ENCODE measurements around the gene RHBDD1.

Gene RHBDD1

DNA sequence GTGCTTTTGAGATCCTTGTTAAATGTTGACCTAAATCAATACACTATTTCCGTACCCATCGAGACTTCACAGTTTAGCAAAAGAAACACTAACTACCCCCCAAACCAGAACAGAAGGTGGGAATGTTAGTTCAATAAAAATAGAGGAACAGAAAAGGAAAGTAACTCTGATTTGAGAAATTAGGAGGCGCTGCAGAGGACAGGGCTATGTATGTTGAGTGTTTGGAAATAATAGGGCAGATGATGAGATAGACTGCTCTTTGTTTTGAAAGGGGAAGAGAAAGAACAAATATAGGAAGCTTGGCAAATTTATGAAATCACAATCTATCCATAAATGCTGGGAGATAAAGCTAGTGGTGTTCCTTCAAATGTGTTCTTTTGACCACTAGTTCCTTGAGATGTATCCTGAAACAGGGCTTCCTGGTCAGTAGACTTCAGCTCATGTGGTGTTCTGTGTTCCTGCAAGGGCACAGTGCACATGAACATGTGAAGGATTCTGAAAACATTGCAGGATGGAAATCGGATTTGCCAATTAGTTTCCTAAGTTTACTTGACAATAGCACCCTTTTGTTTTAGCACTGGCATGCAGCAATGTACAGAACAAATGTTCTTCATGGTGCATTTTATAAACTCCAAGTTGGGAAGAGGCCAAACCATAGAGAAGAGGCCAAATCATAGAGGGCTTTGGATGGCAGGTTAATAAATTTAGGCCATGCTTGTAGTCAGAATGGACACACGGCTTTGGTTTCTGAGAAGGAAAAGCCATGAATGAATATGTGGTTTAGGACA, 39.8 kb downstream of the RHBDD1 start:
- H2BK120ac ChIP-seq (ENCODE audit: low read depth, low read length), result no peak overlapping the region

DNA sequence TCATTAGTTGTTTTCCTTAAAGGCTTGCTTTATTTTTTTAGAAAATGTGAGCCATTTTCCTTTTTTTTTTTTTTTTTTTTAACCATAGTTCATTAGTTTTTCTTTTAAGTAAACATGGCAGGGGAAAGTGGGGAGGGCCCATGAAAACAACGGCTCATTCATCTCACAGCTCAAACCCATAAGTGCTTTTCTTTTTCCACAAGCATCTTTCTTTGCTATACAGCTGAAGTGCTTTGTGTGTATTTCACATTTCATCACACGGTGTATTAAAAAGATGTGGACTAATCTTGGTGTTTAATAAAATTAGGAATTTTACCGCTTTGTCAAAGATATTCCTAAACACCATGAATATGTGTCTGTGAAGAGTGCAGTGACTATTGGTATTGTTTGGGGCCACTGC, 41.6 kb downstream of the RHBDD1 start:
- no CpG with 5 or more reads among the region's 3 CpGs for WGBS (ENCODE audit: extremely low coverage, insufficient coverage, low lambda C conversion rate)
- H4K8ac ChIP-seq (ENCODE audit: low read depth, low read length), result no peak overlapping the region
- H3K9ac ChIP-seq (ENCODE audit: low read length), result no peak overlapping the region
- H4K5ac ChIP-seq (ENCODE audit: low read length), result no peak overlapping the region
- no peak overlapping the region for H3K23ac ChIP-seq (ENCODE audit: low read length)
- H3K79me2 ChIP-seq (ENCODE audit: control insufficient read depth, insufficient read depth, low read length), result no peaks in the 10 kb centered on the region
- no peaks in the 10 kb centered on the region for H3K27me3 ChIP-seq (ENCODE audit: insufficient read depth, low read length, poor library complexity)
- no peak overlapping the region for H2AK5ac ChIP-seq (ENCODE audit: low read length)
- no peak overlapping the region for H3K56ac ChIP-seq (ENCODE audit: low read length)
- H3K4me2 ChIP-seq (ENCODE audit: low read length), result no peak overlapping the region
- H3K4me3 ChIP-seq (ENCODE audit: low read length), result no peak overlapping the region
- no peak overlapping the region for H3K27ac ChIP-seq (ENCODE audit: low read depth, low read length)
- H3K36me3 ChIP-seq (ENCODE audit: control insufficient read depth, insufficient read depth, low read length), result no peaks in the 10 kb centered on the region
- H2BK5ac ChIP-seq (ENCODE audit: low read length), result no peak overlapping the region
- no peak overlapping the region for H3K4ac ChIP-seq (ENCODE audit: low read depth, low read length)
- peaks cover 1% of the 10 kb centered on the region for H3K79me1 ChIP-seq (ENCODE audit: low read length)
- no peak overlapping the region for H2BK120ac ChIP-seq (ENCODE audit: low read depth, low read length)
- no peak for DNase-seq
- peaks cover 4% of the 10 kb centered on the region for H3K4me1 ChIP-seq (ENCODE audit: control insufficient read depth, low read depth, low read length)
- no peak overlapping the region for H3K18ac ChIP-seq (ENCODE audit: low read length)
- no peak overlapping the region for H2BK15ac ChIP-seq (replicated peaks; ENCODE audit: low read depth)

More for the DNA sequence above, 39.8 kb downstream of the RHBDD1 start:
- H3K56ac ChIP-seq (ENCODE audit: low read length), result no peak overlapping the region
- H2BK15ac ChIP-seq (replicated peaks; ENCODE audit: low read depth), result no peak overlapping the region
- no CpG with 5 or more reads among the region's 5 CpGs for WGBS (ENCODE audit: extremely low coverage, insufficient coverage, low lambda C conversion rate)
- no peak overlapping the region for H4K8ac ChIP-seq (ENCODE audit: low read depth, low read length)
- no peaks in the 10 kb centered on the region for H3K79me2 ChIP-seq (ENCODE audit: control insufficient read depth, insufficient read depth, low read length)
- H3K9ac ChIP-seq (ENCODE audit: low read length), result no peak overlapping the region
- H3K4me1 ChIP-seq (ENCODE audit: control insufficient read depth, low read depth, low read length), result peaks cover 4% of the 10 kb centered on the region
- no peak overlapping the region for H4K5ac ChIP-seq (ENCODE audit: low read length)
- no peak overlapping the region for H3K18ac ChIP-seq (ENCODE audit: low read length)
- H3K4me3 ChIP-seq (ENCODE audit: low read length), result no peak overlapping the region
- H2BK5ac ChIP-seq (ENCODE audit: low read length), result no peak overlapping the region
- H3K79me1 ChIP-seq (ENCODE audit: low read length), result peaks cover 1% of the 10 kb centered on the region
- no peaks in the 10 kb centered on the region for H3K36me3 ChIP-seq (ENCODE audit: control insufficient read depth, insufficient read depth, low read length)
- no peak overlapping the region for H3K4ac ChIP-seq (ENCODE audit: low read depth, low read length)
- no peak for DNase-seq
- H2AK5ac ChIP-seq (ENCODE audit: low read length), result no peak overlapping the region
- no peaks in the 10 kb centered on the region for H3K27me3 ChIP-seq (ENCODE audit: insufficient read depth, low read length, poor library complexity)
- no peak overlapping the region for H3K27ac ChIP-seq (ENCODE audit: low read depth, low read length)
- H3K4me2 ChIP-seq (ENCODE audit: low read length), result no peak overlapping the region
- no peak overlapping the region for H3K23ac ChIP-seq (ENCODE audit: low read length)

GRCh38 chr2:226881287-226881686, 45.4 kb downstream of the RHBDD1 start:
- no peaks in the 10 kb centered on the region for H3K36me3 ChIP-seq (ENCODE audit: control insufficient read depth, insufficient read depth, low read length)
- no peak overlapping the region for H2BK15ac ChIP-seq (replicated peaks; ENCODE audit: low read depth)
- no peak overlapping the region for H2BK5ac ChIP-seq (ENCODE audit: low read length)
- no peak overlapping the region for H4K5ac ChIP-seq (ENCODE audit: low read length)
- H2BK120ac ChIP-seq (ENCODE audit: low read depth, low read length), result no peak overlapping the region
- no peak overlapping the region for H3K9ac ChIP-seq (ENCODE audit: low read length)
- H2AK5ac ChIP-seq (ENCODE audit: low read length), result no peak overlapping the region
- DNase-seq, result no peak
- no peak overlapping the region for H3K4me2 ChIP-seq (ENCODE audit: low read length)
- no peak overlapping the region for H3K18ac ChIP-seq (ENCODE audit: low read length)
- WGBS (ENCODE audit: extremely low coverage, insufficient coverage, low lambda C conversion rate), result no CpG with 5 or more reads among the region's 2 CpGs
- H3K23ac ChIP-seq (ENCODE audit: low read length), result no peak overlapping the region
- no peak overlapping the region for H3K56ac ChIP-seq (ENCODE audit: low read length)
- H4K8ac ChIP-seq (ENCODE audit: low read depth, low read length), result no peak overlapping the region
- no peak overlapping the region for H3K27ac ChIP-seq (ENCODE audit: low read depth, low read length)
- H3K4me1 ChIP-seq (ENCODE audit: control insufficient read depth, low read depth, low read length), result no peaks in the 10 kb centered on the region
- H3K4me3 ChIP-seq (ENCODE audit: low read length), result no peak overlapping the region
- H3K79me1 ChIP-seq (ENCODE audit: low read length), result no peaks in the 10 kb centered on the region
- H3K4ac ChIP-seq (ENCODE audit: low read depth, low read length), result no peak overlapping the region
- no peaks in the 10 kb centered on the region for H3K27me3 ChIP-seq (ENCODE audit: insufficient read depth, low read length, poor library complexity)
- no peaks in the 10 kb centered on the region for H3K79me2 ChIP-seq (ENCODE audit: control insufficient read depth, insufficient read depth, low read length)

DNA sequence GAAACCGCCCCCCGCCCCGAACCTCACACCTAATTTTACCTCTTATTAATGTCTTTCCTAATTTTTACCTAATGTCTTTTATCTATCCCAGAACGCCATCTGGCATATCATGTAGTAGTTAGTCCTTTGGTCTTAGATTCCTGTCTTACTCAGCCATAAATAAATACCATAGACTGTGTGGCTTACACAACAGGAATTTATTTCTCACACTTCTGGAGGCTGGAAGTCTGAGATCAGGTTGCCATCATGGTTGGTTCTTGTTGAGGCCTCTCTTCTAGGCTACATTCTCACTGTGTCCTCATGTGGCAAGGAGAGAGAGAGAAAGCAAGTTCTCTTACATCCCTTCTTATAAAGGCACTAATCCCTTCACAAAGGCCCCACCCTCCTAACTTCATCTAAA, 46.8 kb downstream of the RHBDD1 start:
- H3K9ac ChIP-seq (ENCODE audit: low read length), result no peak overlapping the region
- H3K4me3 ChIP-seq (ENCODE audit: low read length), result no peak overlapping the region
- H3K23ac ChIP-seq (ENCODE audit: low read length), result no peak overlapping the region
- H2BK15ac ChIP-seq (replicated peaks; ENCODE audit: low read depth), result no peak overlapping the region
- H4K5ac ChIP-seq (ENCODE audit: low read length), result no peak overlapping the region
- H3K4me1 ChIP-seq (ENCODE audit: control insufficient read depth, low read depth, low read length), result no peaks in the 10 kb centered on the region
- H3K4ac ChIP-seq (ENCODE audit: low read depth, low read length), result no peak overlapping the region
- no CpG with 5 or more reads among the region's 4 CpGs for WGBS (ENCODE audit: extremely low coverage, insufficient coverage, low lambda C conversion rate)
- H3K79me2 ChIP-seq (ENCODE audit: control insufficient read depth, insufficient read depth, low read length), result no peaks in the 10 kb centered on the region
- no peak overlapping the region for H2BK120ac ChIP-seq (ENCODE audit: low read depth, low read length)
- no peaks in the 10 kb centered on the region for H3K27me3 ChIP-seq (ENCODE audit: insufficient read depth, low read length, poor library complexity)
- no peak overlapping the region for H3K56ac ChIP-seq (ENCODE audit: low read length)
- H3K4me2 ChIP-seq (ENCODE audit: low read length), result no peak overlapping the region
- H3K27ac ChIP-seq (ENCODE audit: low read depth, low read length), result no peak overlapping the region
- no peak for DNase-seq
- H2BK5ac ChIP-seq (ENCODE audit: low read length), result no peak overlapping the region
- no peak overlapping the region for H3K18ac ChIP-seq (ENCODE audit: low read length)
- H3K79me1 ChIP-seq (ENCODE audit: low read length), result no peaks in the 10 kb centered on the region
- no peak overlapping the region for H2AK5ac ChIP-seq (ENCODE audit: low read length)
- no peaks in the 10 kb centered on the region for H3K36me3 ChIP-seq (ENCODE audit: control insufficient read depth, insufficient read depth, low read length)
- H4K8ac ChIP-seq (ENCODE audit: low read depth, low read length), result no peak overlapping the region

DNA sequence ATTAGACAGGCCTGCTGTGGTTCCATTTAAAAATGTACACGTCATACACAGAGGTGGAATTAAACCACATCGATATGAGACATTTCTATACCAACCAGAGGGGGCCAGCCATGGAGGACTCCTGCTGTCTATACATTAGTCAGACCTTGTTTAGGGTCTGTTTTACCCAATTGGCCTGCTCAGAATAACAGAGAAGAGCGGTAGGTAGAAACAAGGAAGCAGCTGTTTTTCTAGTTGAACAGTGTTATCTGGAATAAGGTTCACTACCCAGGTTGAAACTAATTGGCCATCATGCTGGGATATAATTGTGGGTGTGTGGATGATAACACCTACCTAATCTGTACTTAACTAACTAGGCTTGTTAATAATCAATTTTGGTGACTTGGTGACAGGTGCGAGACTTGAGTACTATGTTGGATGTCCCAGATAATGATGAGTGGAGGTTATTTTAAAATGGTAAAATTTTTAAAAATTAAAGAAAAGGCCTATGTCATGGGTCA, 47.5 kb downstream of the RHBDD1 start:
- Histone ChIP-seq H3K36me3 (ENCODE audit: control insufficient read depth, insufficient read depth, low read length) (no peaks in the 10 kb centered on the region), H3K79me1 (ENCODE audit: low read length) (no peaks in the 10 kb centered on the region), H4K5ac (ENCODE audit: low read length) (no peak overlapping the region), H3K4me2 (ENCODE audit: low read length) (no peak overlapping the region), H3K4ac (ENCODE audit: low read depth, low read length) (no peak overlapping the region), H4K8ac (ENCODE audit: low read depth, low read length) (no peak overlapping the region), H2AK5ac (ENCODE audit: low read length) (no peak overlapping the region), H3K4me1 (ENCODE audit: control insufficient read depth, low read depth, low read length) (no peaks in the 10 kb centered on the region), H3K27me3 (ENCODE audit: insufficient read depth, low read length, poor library complexity) (no peaks in the 10 kb centered on the region), H3K79me2 (ENCODE audit: control insufficient read depth, insufficient read depth, low read length) (no peaks in the 10 kb centered on the region), H3K18ac (ENCODE audit: low read length) (no peak overlapping the region), H2BK15ac (replicated peaks; ENCODE audit: low read depth) (no peak overlapping the region), H3K23ac (ENCODE audit: low read length) (no peak overlapping the region), H3K9ac (ENCODE audit: low read length) (no peak overlapping the region), H3K56ac (ENCODE audit: low read length) (no peak overlapping the region), H2BK5ac (ENCODE audit: low read length) (no peak overlapping the region), H3K4me3 (ENCODE audit: low read length) (no peak overlapping the region), H3K27ac (ENCODE audit: low read depth, low read length) (no peak overlapping the region), H2BK120ac (ENCODE audit: low read depth, low read length) (no peak overlapping the region)
- no CpG with 5 or more reads among the region's 4 CpGs for WGBS (ENCODE audit: extremely low coverage, insufficient coverage, low lambda C conversion rate)
- DNase-seq, result no peak

- no peak overlapping the region for H3K4me2 ChIP-seq (ENCODE audit: low read length)
- no peak overlapping the region for H2BK15ac ChIP-seq (replicated peaks; ENCODE audit: low read depth)
- no peak for DNase-seq
These were observed 48.3 kb downstream of the RHBDD1 start for GRCh38 chr2:226884166-226884565.

More at GRCh38 chr2:226884166-226884565, 48.3 kb downstream of the RHBDD1 start:
- H3K23ac ChIP-seq (ENCODE audit: low read length), result no peak overlapping the region
- no peaks in the 10 kb centered on the region for H3K4me1 ChIP-seq (ENCODE audit: control insufficient read depth, low read depth, low read length)
- no peak overlapping the region for H2BK5ac ChIP-seq (ENCODE audit: low read length)
- no peaks in the 10 kb centered on the region for H3K79me1 ChIP-seq (ENCODE audit: low read length)
- H2BK120ac ChIP-seq (ENCODE audit: low read depth, low read length), result no peak overlapping the region
- no peak overlapping the region for H3K9ac ChIP-seq (ENCODE audit: low read length)
- H3K36me3 ChIP-seq (ENCODE audit: control insufficient read depth, insufficient read depth, low read length), result no peaks in the 10 kb centered on the region
- H3K27me3 ChIP-seq (ENCODE audit: insufficient read depth, low read length, poor library complexity), result no peaks in the 10 kb centered on the region
- H3K56ac ChIP-seq (ENCODE audit: low read length), result no peak overlapping the region
- no peak overlapping the region for H2AK5ac ChIP-seq (ENCODE audit: low read length)
- H4K5ac ChIP-seq (ENCODE audit: low read length), result no peak overlapping the region
- no peak overlapping the region for H3K27ac ChIP-seq (ENCODE audit: low read depth, low read length)
- H3K4me3 ChIP-seq (ENCODE audit: low read length), result no peak overlapping the region
- no peak overlapping the region for H4K8ac ChIP-seq (ENCODE audit: low read depth, low read length)
- H3K4ac ChIP-seq (ENCODE audit: low read depth, low read length), result no peak overlapping the region
- no peaks in the 10 kb centered on the region for H3K79me2 ChIP-seq (ENCODE audit: control insufficient read depth, insufficient read depth, low read length)
- no peak overlapping the region for H3K18ac ChIP-seq (ENCODE audit: low read length)
